CD14-positive monocyte (primary cell): ENCODE measurements around the gene TBCD. TPM values are rescaled to one million over a fixed set of nuclear protein-coding genes. Genes with fewer than 3 reads are reported as not detected.

ENCODE experiments used
- DNase-seq, 3 donors: peaks; one replicate each; pipeline ENCODE4 v3.0.0-alpha.2; 2011 to 2022
- H2AFZ ChIP-seq: 2 replicates; pipeline ENCODE4 v1.6.0; 2012; ENCODE audit warnings: mild to moderate bottlenecking, low read depth, low read length, inconsistent platforms; ENCODE audit not compliant: insufficient read depth, poor library complexity, severe bottlenecking
- H3K27ac ChIP-seq, 2 donors: 1 replicate in 1 of 2; 2 replicates in 1 of 2; pipeline ENCODE4 v1.5.1; 2012 to 2013; ENCODE audit warnings: low read length in 2 of 2, control low read depth in 1 of 2, inconsistent platforms in 1 of 2, low read depth in 1 of 2, mild to moderate bottlenecking in 1 of 2
- H3K27me3 ChIP-seq, 2 donors: one replicate each; pipeline versions ENCODE4 v1.6.0 to v1.6.1; 2011 to 2013; ENCODE audit warnings: low read length in 2 of 2; ENCODE audit not compliant: control insufficient read depth in 2 of 2, insufficient read depth in 2 of 2
- H3K36me3 ChIP-seq, 2 donors: replicated peaks in 1 of 2; 1 replicate in 1 of 2; 2 replicates in 1 of 2; pipeline versions ENCODE4 v1.5.1 to v1.6.1; 2012 to 2013; ENCODE audit warnings: low read length in 2 of 2, control low read depth in 1 of 2, inconsistent platforms in 1 of 2, mild to moderate bottlenecking in 1 of 2; ENCODE audit not compliant: insufficient read depth in 2 of 2, control insufficient read depth in 1 of 2
- H3K4me1 ChIP-seq, 2 donors: 1 replicate in 1 of 2; 2 replicates in 1 of 2; pipeline versions ENCODE4 v1.5.1 to v1.6.1; 2012 to 2013; ENCODE audit warnings: low read length in 2 of 2, control low read depth in 1 of 2, inconsistent platforms in 1 of 2, mild to moderate bottlenecking in 1 of 2, moderate library complexity in 1 of 2; ENCODE audit not compliant: insufficient read depth in 2 of 2, control insufficient read depth in 1 of 2
- H3K4me2 ChIP-seq: replicated peaks from 2 replicates; pipeline ENCODE3; 2012; ENCODE audit warnings: low read length, moderate library complexity, mild to moderate bottlenecking; ENCODE audit not compliant: poor library complexity, severe bottlenecking; ENCODE audit errors: extremely low read depth
- H3K4me3 ChIP-seq, 3 experiments: fragments of 200-600 bp in 1 of 3; sonication (generic) in 1 of 3; replicated peaks in 1 of 3; 1 replicate in 2 of 3; 2 replicates in 1 of 3; pipeline ENCODE4 v1.5.1; 2011 to 2013; ENCODE audit warnings: low read length in 3 of 3, mild to moderate bottlenecking in 3 of 3, control low read depth in 2 of 3, low read depth in 2 of 3, inconsistent platforms in 1 of 3, moderate library complexity in 1 of 3
- H3K79me2 ChIP-seq: 2 replicates; pipeline ENCODE4 v1.6.0; 2012; ENCODE audit warnings: mild to moderate bottlenecking, control low read depth, inconsistent platforms, low read length, moderate library complexity; ENCODE audit not compliant: insufficient read depth
- H3K9ac ChIP-seq: 2 replicates; pipeline ENCODE4 v1.6.0; 2017; ENCODE audit warnings: low read length, mild to moderate bottlenecking; ENCODE audit not compliant: insufficient read depth, poor library complexity, severe bottlenecking
- H3K9me3 ChIP-seq, 2 donors: replicated peaks in 1 of 2; 1 replicate in 1 of 2; 2 replicates in 1 of 2; pipeline versions ENCODE4 v1.5.1 to v1.6.1; 2012 to 2013; ENCODE audit warnings: low read length in 2 of 2, control low read depth in 1 of 2; ENCODE audit not compliant: control insufficient read depth in 1 of 2, insufficient read depth in 1 of 2
- H4K20me1 ChIP-seq: 2 replicates; pipeline ENCODE4 v1.6.0; 2012; ENCODE audit warnings: mild to moderate bottlenecking, low read length, control low read depth, moderate library complexity; ENCODE audit not compliant: insufficient read depth
- H3K27ac Mint-ChIP-seq, 7 donors: one replicate each; pipeline ENCODE4 v1.8.0; 2020; ENCODE audit warnings: mild to moderate bottlenecking in 7 of 7, mixed read lengths in 7 of 7, moderate library complexity in 6 of 7, inconsistent platforms in 2 of 7
- H3K27me3 Mint-ChIP-seq, 3 donors: one replicate each; pipeline ENCODE4 v1.8.0; 2021 to 2022; ENCODE audit warnings: low read depth in 3 of 3, mild to moderate bottlenecking in 3 of 3, mixed read lengths in 3 of 3, moderate library complexity in 3 of 3, inconsistent platforms in 1 of 3
- H3K36me3 Mint-ChIP-seq, 2 donors: one replicate each; pipeline ENCODE4 v1.8.0; 2020; ENCODE audit warnings: mixed read lengths in 2 of 2, inconsistent platforms in 1 of 2, mild to moderate bottlenecking in 1 of 2
- H3K4me1 Mint-ChIP-seq: one replicate; pipeline ENCODE4 v1.8.0; 2020; ENCODE audit warnings: mild to moderate bottlenecking, mixed read lengths
- H3K4me3 Mint-ChIP-seq, 2 donors: one replicate each; pipeline ENCODE4 v1.8.0; 2020; ENCODE audit warnings: mild to moderate bottlenecking in 2 of 2, mixed read lengths in 2 of 2, moderate library complexity in 1 of 2
- H3K9me3 Mint-ChIP-seq, 7 donors: one replicate each; pipeline ENCODE4 v1.8.0; 2020 to 2022; ENCODE audit warnings: mixed read lengths in 7 of 7, mild to moderate bottlenecking in 6 of 7, moderate library complexity in 6 of 7, inconsistent platforms in 2 of 7
- CTCF ChIP-seq: fragments of 200-600 bp; IDR thresholded peaks from one replicate; pipeline ENCODE4 v1.8.0; 2022; ENCODE audit warnings: antibody characterized with exemption, mild to moderate bottlenecking
- WGBS: methylation state at CpG from one replicate; pipeline ENCODE4 v1.1.5; 2013; ENCODE audit warnings: missing lambda C conversion rate; ENCODE audit not compliant: insufficient coverage; 5-methylcytosine and 5-hydroxymethylcytosine counted together
- intact Hi-C, 2 donors: fragments of 100-400 bp; cut with micrococcal nuclease; formaldehyde crosslinking; loops; one replicate each; pipeline versions ENCODE4 v1.15.0 to v1.15.1; 2023
- polyA plus RNA-seq, 3 donors: library from polyadenylated mRNA; depleted of rRNA in 1 of 3; unstranded in 2 of 3; stranded (reverse) in 1 of 3; fragments of 300-500 nt in 2 of 3; fragments of >200 nt in 1 of 3; fragmentation: Illumina TruSeq in 2 of 3; gene quantifications; 1 replicate in 2 of 3; 2 replicates in 1 of 3; pipeline ENCODE4 v1.2.3, GENCODE V29; 2012 to 2021

The TBCD gene
- polyA plus RNA-seq, 3 donors, result 54.7 to 74.0 (median 66.6) TPM

DNA sequence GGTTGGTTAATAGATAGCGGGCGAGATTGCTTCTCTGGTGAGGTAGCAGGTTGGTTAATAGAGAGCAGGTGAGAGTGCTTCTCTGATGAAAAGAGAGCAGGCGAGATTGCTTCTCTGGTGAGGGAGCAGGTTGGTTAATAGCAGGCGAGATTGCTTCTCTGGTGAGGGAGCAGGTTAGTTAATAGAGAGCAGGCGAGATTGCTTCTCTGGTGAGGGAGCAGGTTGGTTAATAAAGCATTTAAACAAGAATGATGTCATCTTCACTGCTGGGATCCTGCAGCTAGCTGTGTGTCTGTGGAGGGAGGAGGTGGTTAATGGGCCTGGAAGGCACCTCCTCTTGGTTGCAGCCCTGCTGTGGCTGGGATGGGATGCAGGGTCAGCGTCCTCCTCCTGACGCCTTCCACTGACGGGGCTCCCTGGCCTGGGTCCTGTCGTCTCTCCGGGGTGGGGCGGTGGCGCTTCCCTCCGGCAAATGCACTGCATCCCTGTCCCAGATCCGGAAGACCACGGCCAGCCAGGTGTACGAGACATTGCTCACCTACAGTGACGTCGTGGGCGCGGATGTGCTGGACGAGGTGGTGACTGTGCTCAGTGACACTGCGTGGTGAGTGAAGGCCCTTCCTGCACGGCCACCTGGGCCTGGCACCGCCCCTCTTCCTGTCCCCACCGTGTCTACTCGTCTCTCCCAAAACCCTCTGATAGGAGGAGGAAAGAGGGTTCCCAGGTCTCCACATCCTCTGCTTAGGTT lies 187.2 kb downstream of the TBCD start:
- H3K4me3 Mint-ChIP-seq, result no peak overlapping the region
- H3K27me3 ChIP-seq, result no peaks in the 10 kb centered on the region
- no peak overlapping the region for H3K9ac ChIP-seq
- peaks cover 3 to 4% of the 10 kb centered on the region in 2 donors for H3K9me3 ChIP-seq
- no peak overlapping the region for H3K4me3 ChIP-seq
- H3K36me3 ChIP-seq, result peaks cover 63 to 92% of the 10 kb centered on the region in 2 donors
- no peaks in the 10 kb centered on the region for H3K4me1 Mint-ChIP-seq
- no peaks in the 10 kb centered on the region for H4K20me1 ChIP-seq
- no peak for DNase-seq
- intact Hi-C loops, result loop anchor here in 1 of 2 donors (10.0 kb wide), 1 partner anchor 144 kb away; no protein-coding TSS in a partner anchor
- H3K4me2 ChIP-seq, result no peak overlapping the region
- no peak for TF ChIP-seq CTCF
- no peak overlapping the region for H3K27ac ChIP-seq
- WGBS, result 97% methylated on average over 21 of the region's 26 CpGs
- H3K79me2 ChIP-seq, result no peaks in the 10 kb centered on the region
- peaks cover 0 to 2% (median 1%) of the 10 kb centered on the region in 3 donors for H3K27me3 Mint-ChIP-seq
- no peak overlapping the region for H2AFZ ChIP-seq
- no peak overlapping the region for H3K27ac Mint-ChIP-seq
- H3K36me3 Mint-ChIP-seq, result peaks cover 79 to 99% of the 10 kb centered on the region in 2 donors
- H3K4me1 ChIP-seq, result no peaks in the 10 kb centered on the region
- H3K9me3 Mint-ChIP-seq, result peaks cover 0 to 3% (median 2%) of the 10 kb centered on the region in 7 donors

DNA sequence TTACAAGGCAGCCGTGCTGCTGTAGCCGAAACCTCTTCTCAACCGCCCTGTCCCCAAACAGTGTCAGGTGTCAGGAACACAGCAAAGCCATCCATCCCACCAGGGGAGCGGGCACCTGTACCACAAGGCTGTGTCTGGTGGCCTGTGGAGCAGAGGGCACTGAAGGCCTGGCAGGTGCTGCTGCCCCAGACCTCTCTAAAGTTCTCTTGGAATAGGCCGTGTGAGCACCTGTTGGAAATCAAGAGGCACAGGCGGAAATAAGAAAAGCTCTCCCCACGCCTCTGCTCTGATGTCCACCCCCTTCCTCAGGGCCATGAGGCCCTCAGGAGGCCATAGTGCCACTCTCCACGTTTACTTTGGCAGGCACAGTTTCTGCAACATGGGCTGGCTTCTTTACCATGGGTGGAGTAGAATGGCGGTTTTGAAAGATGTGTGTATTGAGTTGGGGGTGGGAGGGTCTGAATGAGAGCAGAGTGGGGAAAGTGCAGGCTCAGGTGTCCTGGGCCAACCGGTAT lies 187.8 kb downstream of the TBCD start:
- Histone ChIP-seq H3K27me3 (no peaks in the 10 kb centered on the region), H3K79me2 (no peaks in the 10 kb centered on the region), H4K20me1 (no peaks in the 10 kb centered on the region), H3K4me2 (no peak overlapping the region), H3K9me3 (peaks cover 9 to 10% of the 10 kb centered on the region in 2 donors), H3K27ac (no peak overlapping the region), H3K36me3 (peaks cover 67 to 93% of the 10 kb centered on the region in 2 donors), H3K4me3 (no peak overlapping the region), H3K4me1 (no peaks in the 10 kb centered on the region), H3K9ac (no peak overlapping the region), H2AFZ (no peak overlapping the region)
- peaks cover 4 to 8% (median 8%) of the 10 kb centered on the region in 7 donors for H3K9me3 Mint-ChIP-seq
- no peak for TF ChIP-seq CTCF
- WGBS, result 85% methylated on average over 4 of the region's 10 CpGs
- H3K27me3 Mint-ChIP-seq, result peaks cover 0 to 2% (median 1%) of the 10 kb centered on the region in 3 donors
- no peak for DNase-seq
- no peaks in the 10 kb centered on the region for H3K4me1 Mint-ChIP-seq
- H3K27ac Mint-ChIP-seq, result peak overlapping the region in 1 of 7 donors; percentile 66
- peaks cover 83 to 100% of the 10 kb centered on the region in 2 donors for H3K36me3 Mint-ChIP-seq
- H3K4me3 Mint-ChIP-seq, result no peak overlapping the region
- intact Hi-C loops, result loop anchor here in 1 of 2 donors (10.0 kb wide), 1 partner anchor 145 kb away; no protein-coding TSS in a partner anchor
